H9 (cell line): Measurements from ENCODE around the gene PREX1. TPM values are rescaled to one million over a fixed set of nuclear protein-coding genes. Genes with fewer than 3 reads are reported as not detected.

Experiments
- DNase-seq: peaks from one replicate; pipeline ENCODE4 v3.0.0-alpha.2; 2017
- H2AFZ ChIP-seq: one replicate; pipeline ENCODE4 v1.6.1; 2013; ENCODE audit warnings: mild to moderate bottlenecking, low read length, control low read depth, moderate library complexity
- H2AK5ac ChIP-seq: 2 replicates; pipeline ENCODE4 v1.6.1; 2013; ENCODE audit warnings: low read length, control low read depth, mixed read lengths; ENCODE audit not compliant: insufficient read length
- H2BK120ac ChIP-seq: one replicate; pipeline ENCODE4 v1.6.1; 2013; ENCODE audit warnings: low read depth, mild to moderate bottlenecking, low read length, control low read depth, inconsistent platforms; ENCODE audit not compliant: poor library complexity, severe bottlenecking
- H2BK12ac ChIP-seq: 2 replicates; pipeline ENCODE4 v1.6.1; 2013; ENCODE audit warnings: low read length, control low read depth, mixed read lengths, low read depth; ENCODE audit not compliant: insufficient read length
- H2BK15ac ChIP-seq: 2 replicates; pipeline ENCODE4 v1.6.1; 2013; ENCODE audit warnings: low read depth, low read length, control low read depth
- H2BK20ac ChIP-seq: one replicate; pipeline ENCODE4 v1.6.1; 2013; ENCODE audit warnings: low read depth, mild to moderate bottlenecking, low read length, control low read depth, inconsistent platforms; ENCODE audit not compliant: poor library complexity, severe bottlenecking
- H2BK5ac ChIP-seq: 2 replicates; pipeline ENCODE4 v1.6.1; 2013; ENCODE audit warnings: low read length, control low read depth, mixed read lengths; ENCODE audit not compliant: insufficient read length
- H3K14ac ChIP-seq: 2 replicates; pipeline ENCODE4 v1.6.1; 2013; ENCODE audit warnings: low read length, control low read depth; ENCODE audit not compliant: insufficient read depth
- H3K18ac ChIP-seq: 2 replicates; pipeline ENCODE4 v1.6.1; 2013; ENCODE audit warnings: low read depth, mild to moderate bottlenecking, mixed read lengths, low read length, control low read depth; ENCODE audit not compliant: insufficient read length
- H3K23ac ChIP-seq: 2 replicates; pipeline ENCODE4 v1.6.1; 2013; ENCODE audit warnings: low read length, control low read depth, mixed read lengths, low read depth; ENCODE audit not compliant: insufficient read length
- H3K23me2 ChIP-seq: 2 replicates; pipeline ENCODE4 v1.6.1; 2013; ENCODE audit warnings: low read depth, mild to moderate bottlenecking, mixed read lengths, low read length, control low read depth; ENCODE audit not compliant: insufficient read length, poor library complexity, severe bottlenecking
- H3K27ac ChIP-seq: 2 replicates; pipeline ENCODE4 v1.5.1; 2013; ENCODE audit warnings: low read length, control low read depth, mixed read lengths, low read depth; ENCODE audit not compliant: insufficient read length
- H3K27me3 ChIP-seq: 2 replicates; pipeline ENCODE4 v1.6.1; 2013; ENCODE audit warnings: low read length, control low read depth, inconsistent platforms; ENCODE audit not compliant: insufficient read depth
- H3K4ac ChIP-seq: 2 replicates; pipeline ENCODE4 v1.6.1; 2013; ENCODE audit warnings: low read depth, mild to moderate bottlenecking, control low read depth, inconsistent platforms, low read length, moderate library complexity
- H3K4me1 ChIP-seq: 2 replicates; pipeline ENCODE4 v1.6.1; 2013; ENCODE audit warnings: low read length, control low read depth, inconsistent platforms; ENCODE audit not compliant: insufficient read depth
- H3K4me2 ChIP-seq: 2 replicates; pipeline ENCODE4 v1.6.1; 2013; ENCODE audit warnings: low read length, control low read depth, mixed read lengths; ENCODE audit not compliant: insufficient read length, insufficient read depth
- H3K56ac ChIP-seq: 2 replicates; pipeline ENCODE4 v1.6.1; 2013; ENCODE audit warnings: low read depth, mild to moderate bottlenecking, mixed read lengths, low read length, control low read depth; ENCODE audit not compliant: insufficient read length
- H3K79me1 ChIP-seq: 2 replicates; pipeline ENCODE4 v1.6.1; 2013; ENCODE audit warnings: low read depth, mild to moderate bottlenecking, moderate library complexity, low read length, control low read depth, inconsistent platforms; ENCODE audit not compliant: insufficient read depth, poor library complexity, severe bottlenecking
- H3K79me2 ChIP-seq: 2 replicates; pipeline ENCODE4 v1.6.1; 2013; ENCODE audit warnings: low read length, control low read depth, inconsistent platforms; ENCODE audit not compliant: insufficient read depth
- H3K9ac ChIP-seq: 2 replicates; pipeline ENCODE4 v1.6.1; 2013; ENCODE audit warnings: low read length, control low read depth, mixed read lengths; ENCODE audit not compliant: insufficient read length; ENCODE audit errors: extremely low read depth
- H3K9me3 ChIP-seq: one replicate; pipeline ENCODE4 v1.6.1; 2013; ENCODE audit warnings: low read depth, low read length, inconsistent platforms; ENCODE audit not compliant: control insufficient read depth
- H3T11ph ChIP-seq: one replicate; pipeline ENCODE4 v1.6.1; 2013; ENCODE audit warnings: mild to moderate bottlenecking, low read length, control low read depth, inconsistent platforms
- H4K20me1 ChIP-seq: one replicate; pipeline ENCODE4 v1.6.1; 2013; ENCODE audit not compliant: control insufficient read depth, insufficient read length, insufficient read depth
- H4K5ac ChIP-seq: 2 replicates; pipeline ENCODE4 v1.6.1; 2013; ENCODE audit warnings: low read depth, mild to moderate bottlenecking, mixed read lengths, low read length, control low read depth; ENCODE audit not compliant: insufficient read length
- H4K8ac ChIP-seq: replicated peaks from 2 replicates; pipeline ENCODE4 v1.6.1; 2013; ENCODE audit warnings: low read length, control low read depth, mixed read lengths, low read depth; ENCODE audit not compliant: insufficient read length
- H4K91ac ChIP-seq: 2 replicates; pipeline ENCODE4 v1.6.1; 2013; ENCODE audit warnings: low read depth, mild to moderate bottlenecking, moderate library complexity, mixed read lengths, low read length, control low read depth; ENCODE audit not compliant: insufficient read length
- H3K27ac Mint-ChIP-seq, 3 experiments: 2 replicates in 2 of 3; 3 replicates in 1 of 3; pipeline ENCODE4 v1.8.0; 2020 to 2021; ENCODE audit warnings: mixed read lengths in 3 of 3, mild to moderate bottlenecking in 1 of 3, moderate library complexity in 1 of 3
- H3K27me3 Mint-ChIP-seq: 2 replicates; pipeline ENCODE4 v1.8.0; 2021; ENCODE audit warnings: low read depth, mild to moderate bottlenecking, moderate library complexity, mixed read lengths
- H3K36me3 Mint-ChIP-seq, 3 experiments: 2 replicates in 2 of 3; 3 replicates in 1 of 3; pipeline ENCODE4 v1.8.0; 2020 to 2021; ENCODE audit warnings: low read depth in 3 of 3, mixed read lengths in 3 of 3; ENCODE audit not compliant: insufficient read depth in 1 of 3
- H3K4me1 Mint-ChIP-seq, 2 experiments: 2 replicates each; pipeline ENCODE4 v1.8.0; 2020; ENCODE audit warnings: mixed read lengths in 2 of 2
- H3K4me3 Mint-ChIP-seq, 2 experiments: 2 replicates in 1 of 2; 3 replicates in 1 of 2; pipeline ENCODE4 v1.8.0; 2020 to 2021; ENCODE audit warnings: mild to moderate bottlenecking in 2 of 2, mixed read lengths in 2 of 2, moderate library complexity in 1 of 2
- H3K9me3 Mint-ChIP-seq, 2 experiments: 2 replicates in 1 of 2; 3 replicates in 1 of 2; pipeline ENCODE4 v1.8.0; 2020; ENCODE audit warnings: mild to moderate bottlenecking in 2 of 2, mixed read lengths in 2 of 2, moderate library complexity in 1 of 2
- WGBS: extraction: QIAGEN DNeasy Blood & Tissue Kit; methylation state at CpG from one replicate; pipeline ENCODE4 v1.1.7; 2013; ENCODE audit warnings: missing lambda C conversion rate, low lambda C conversion rate, mixed read lengths; ENCODE audit not compliant: insufficient read length; ENCODE audit errors: extremely low coverage; 5-methylcytosine and 5-hydroxymethylcytosine counted together
- total RNA-seq: library from RNA; stranded (reverse); gene quantifications from 2 replicates; pipeline ENCODE4 v1.2.1, GENCODE V29; 2021
- TF ChIP-seq, protein P1 (sequence below): fragments of 200-600 bp; sonication (generic); conservative IDR thresholded peaks from 3 replicates; pipeline ENCODE4 v1.8.0; 2021; ENCODE audit warnings: antibody characterized with exemption, mild to moderate bottlenecking

Gene PREX1
- total RNA-seq, 1 experiment from 2014 or later, result 6.6 TPM

GRCh38 chr20:48610996-48611395 is 216.8 kb downstream of the PREX1 start:
- no CpG with 5 or more reads among the region's 4 CpGs for WGBS
- H3K27me3 Mint-ChIP-seq, result no peaks in the 10 kb centered on the region; the same call in 1 of the 2 replicates

More at GRCh38 chr20:48610996-48611395, 216.8 kb downstream of the PREX1 start:
- Histone ChIP-seq H3K27me3 (no peaks in the 10 kb centered on the region), H3K23me2 (no peaks in the 10 kb centered on the region), H3T11ph (no peak overlapping the region), H3K4ac (no peak overlapping the region), H3K23ac (no peak overlapping the region), H3K4me1 (no peaks in the 10 kb centered on the region), H2BK12ac (no peak overlapping the region), H4K5ac (no peak overlapping the region), H2AFZ (no peak overlapping the region), H3K18ac (no peak overlapping the region), H3K56ac (no peak overlapping the region), H3K14ac (no peak overlapping the region), H3K79me2 (no peaks in the 10 kb centered on the region), H3K79me1 (no peaks in the 10 kb centered on the region), H2BK20ac (no peak overlapping the region), H4K8ac (no peak overlapping the region), H2AK5ac (no peak overlapping the region), H4K20me1 (no peaks in the 10 kb centered on the region), H2BK5ac (no peak overlapping the region), H2BK120ac (no peak overlapping the region), H3K9ac (no peak overlapping the region), H2BK15ac (no peak overlapping the region), H4K91ac (no peak overlapping the region), H3K4me2 (no peak overlapping the region), H3K27ac (no peak overlapping the region), H3K9me3 (no peaks in the 10 kb centered on the region)
- no peaks in the 10 kb centered on the region for H3K36me3 Mint-ChIP-seq
- no peak for DNase-seq
- no peaks in the 10 kb centered on the region for H3K9me3 Mint-ChIP-seq
- H3K27ac Mint-ChIP-seq, result no peak overlapping the region
- TF ChIP-seq, protein P1, sequence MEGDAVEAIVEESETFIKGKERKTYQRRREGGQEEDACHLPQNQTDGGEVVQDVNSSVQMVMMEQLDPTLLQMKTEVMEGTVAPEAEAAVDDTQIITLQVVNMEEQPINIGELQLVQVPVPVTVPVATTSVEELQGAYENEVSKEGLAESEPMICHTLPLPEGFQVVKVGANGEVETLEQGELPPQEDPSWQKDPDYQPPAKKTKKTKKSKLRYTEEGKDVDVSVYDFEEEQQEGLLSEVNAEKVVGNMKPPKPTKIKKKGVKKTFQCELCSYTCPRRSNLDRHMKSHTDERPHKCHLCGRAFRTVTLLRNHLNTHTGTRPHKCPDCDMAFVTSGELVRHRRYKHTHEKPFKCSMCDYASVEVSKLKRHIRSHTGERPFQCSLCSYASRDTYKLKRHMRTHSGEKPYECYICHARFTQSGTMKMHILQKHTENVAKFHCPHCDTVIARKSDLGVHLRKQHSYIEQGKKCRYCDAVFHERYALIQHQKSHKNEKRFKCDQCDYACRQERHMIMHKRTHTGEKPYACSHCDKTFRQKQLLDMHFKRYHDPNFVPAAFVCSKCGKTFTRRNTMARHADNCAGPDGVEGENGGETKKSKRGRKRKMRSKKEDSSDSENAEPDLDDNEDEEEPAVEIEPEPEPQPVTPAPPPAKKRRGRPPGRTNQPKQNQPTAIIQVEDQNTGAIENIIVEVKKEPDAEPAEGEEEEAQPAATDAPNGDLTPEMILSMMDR, result no peak
- peaks cover 24 to 25% of the 10 kb centered on the region in 2 experiments for H3K4me1 Mint-ChIP-seq
- H3K4me3 Mint-ChIP-seq, result no peak overlapping the region
